ENCODE measurements around the gene DLEC1. TPM values are rescaled to one million over a fixed set of nuclear protein-coding genes. Genes with fewer than 3 reads are reported as not detected.

The DLEC1 gene
- polyA plus RNA-seq, 4 donors: 0.54 to 1.4 (median 0.85) TPM

GRCh38 chr3:38016847-38017444, 22.1 kb upstream of the DLEC1 start:
- no peak for DNase-seq (ENCODE audit: low read depth in 4 of 4, low spot score in 3 of 4)

GRCh38 chr3:38017445-38018295, 21.3 kb upstream of the DLEC1 start:
- DNase-seq (ENCODE audit: low read depth in 4 of 4, low spot score in 3 of 4): no peak

GRCh38 chr3:38018296-38019266, 20.4 kb upstream of the DLEC1 start:
- no peak for DNase-seq (ENCODE audit: low read depth in 4 of 4, low spot score in 3 of 4)

- DNase-seq (ENCODE audit: low read depth in 4 of 4, low spot score in 3 of 4): no peak
These were observed 19.2 kb upstream of the DLEC1 start for GRCh38 chr3:38019658-38020341.

GRCh38 chr3:38020342-38020726, 18.7 kb upstream of the DLEC1 start:
- DNase-seq (ENCODE audit: low read depth in 4 of 4, low spot score in 3 of 4): no peak

GRCh38 chr3:38021196-38021595, 17.8 kb upstream of the DLEC1 start:
- DNase-seq (ENCODE audit: low read depth in 4 of 4, low spot score in 3 of 4): no peak

- DNase-seq (ENCODE audit: low read depth in 4 of 4, low spot score in 3 of 4): no peak
These were observed 16.7 kb upstream of the DLEC1 start for GRCh38 chr3:38022301-38022700.

- DNase-seq (ENCODE audit: low read depth in 4 of 4, low spot score in 3 of 4): no peak
These were observed 15.9 kb upstream of the DLEC1 start for GRCh38 chr3:38022896-38023709.

- no peak for DNase-seq (ENCODE audit: low read depth in 4 of 4, low spot score in 3 of 4)
These were observed 12.2 kb upstream of the DLEC1 start for GRCh38 chr3:38026856-38027255.

GRCh38 chr3:38027466-38028465, 11.2 kb upstream of the DLEC1 start:
- DNase-seq (ENCODE audit: low read depth in 4 of 4, low spot score in 3 of 4): no peak

GRCh38 chr3:38028621-38029361, 10.2 kb upstream of the DLEC1 start:
- no peak for DNase-seq (ENCODE audit: low read depth in 4 of 4, low spot score in 3 of 4)

- DNase-seq (ENCODE audit: low read depth in 4 of 4, low spot score in 3 of 4): peak; percentile 39 to 71 (median 64)
These were observed 9.4 kb upstream of the DLEC1 start, which contains the start of gene PLCD1 for GRCh38 chr3:38029400-38030125. PLCD1 (minus strand) TSS chr3:38029642; CDS start chr3:38029539, 103 bp downstream.

GRCh38 chr3:38030126-38031021, 8.6 kb upstream of the DLEC1 start:
- no peak for DNase-seq (ENCODE audit: low read depth in 4 of 4, low spot score in 3 of 4)

GRCh38 chr3:38031022-38031994, 7.7 kb upstream of the DLEC1 start:
- no peak for DNase-seq (ENCODE audit: low read depth in 4 of 4, low spot score in 3 of 4)

Data from right renal pelvis (tissue), 4 donors.